ENCODE results near the gene ERAS.

DNA sequence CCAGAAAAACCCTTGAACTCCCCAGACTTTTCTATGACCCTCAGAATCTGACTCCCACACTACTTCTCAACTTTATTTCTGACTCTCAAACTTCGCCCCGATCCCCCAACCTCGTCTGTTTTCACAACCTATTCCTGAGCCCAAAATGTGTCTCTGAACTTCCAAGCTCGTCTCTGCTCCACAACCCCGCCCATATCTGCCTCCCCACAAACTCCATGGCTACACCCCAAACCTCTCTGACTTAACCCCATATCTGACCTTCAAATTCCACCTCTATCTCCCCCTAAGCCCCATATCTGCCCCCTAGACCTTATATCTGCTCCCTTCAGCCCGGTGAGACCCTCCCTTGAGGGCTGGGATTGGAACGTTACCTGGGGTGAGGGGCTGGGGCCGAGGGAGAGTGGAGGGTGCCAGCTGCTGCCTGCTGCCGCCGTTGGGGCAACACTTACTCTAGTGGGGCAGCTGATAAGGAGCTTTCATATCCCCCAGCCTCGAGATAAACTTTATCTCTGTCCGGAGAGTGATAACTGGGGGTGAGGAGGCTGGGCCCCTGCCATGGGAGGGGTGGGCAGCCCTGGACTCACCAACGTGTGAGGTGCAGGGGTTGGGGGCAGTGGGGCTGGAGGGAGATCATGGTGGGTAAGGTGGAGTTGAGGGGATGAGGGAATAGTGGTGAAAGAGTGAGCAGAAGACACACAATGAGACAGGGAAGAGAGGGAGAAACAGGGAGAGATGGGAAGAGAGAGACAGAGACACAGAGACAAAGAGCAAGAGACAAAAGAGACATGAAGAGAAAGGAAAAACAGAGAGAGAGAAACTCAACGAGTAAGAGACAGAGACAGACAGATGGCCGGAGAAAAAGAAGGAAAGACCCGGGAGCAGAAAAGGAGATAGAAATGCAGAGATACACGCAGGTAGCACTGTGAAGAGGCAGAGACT is 38.5 kb upstream of the ERAS start:
- TF ChIP-seq, protein P1, sequence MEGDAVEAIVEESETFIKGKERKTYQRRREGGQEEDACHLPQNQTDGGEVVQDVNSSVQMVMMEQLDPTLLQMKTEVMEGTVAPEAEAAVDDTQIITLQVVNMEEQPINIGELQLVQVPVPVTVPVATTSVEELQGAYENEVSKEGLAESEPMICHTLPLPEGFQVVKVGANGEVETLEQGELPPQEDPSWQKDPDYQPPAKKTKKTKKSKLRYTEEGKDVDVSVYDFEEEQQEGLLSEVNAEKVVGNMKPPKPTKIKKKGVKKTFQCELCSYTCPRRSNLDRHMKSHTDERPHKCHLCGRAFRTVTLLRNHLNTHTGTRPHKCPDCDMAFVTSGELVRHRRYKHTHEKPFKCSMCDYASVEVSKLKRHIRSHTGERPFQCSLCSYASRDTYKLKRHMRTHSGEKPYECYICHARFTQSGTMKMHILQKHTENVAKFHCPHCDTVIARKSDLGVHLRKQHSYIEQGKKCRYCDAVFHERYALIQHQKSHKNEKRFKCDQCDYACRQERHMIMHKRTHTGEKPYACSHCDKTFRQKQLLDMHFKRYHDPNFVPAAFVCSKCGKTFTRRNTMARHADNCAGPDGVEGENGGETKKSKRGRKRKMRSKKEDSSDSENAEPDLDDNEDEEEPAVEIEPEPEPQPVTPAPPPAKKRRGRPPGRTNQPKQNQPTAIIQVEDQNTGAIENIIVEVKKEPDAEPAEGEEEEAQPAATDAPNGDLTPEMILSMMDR (IDR thresholded peaks at IDR 0.05; ENCODE audit: low read depth, low read length), result no peak
- TF ChIP-seq, protein P2, sequence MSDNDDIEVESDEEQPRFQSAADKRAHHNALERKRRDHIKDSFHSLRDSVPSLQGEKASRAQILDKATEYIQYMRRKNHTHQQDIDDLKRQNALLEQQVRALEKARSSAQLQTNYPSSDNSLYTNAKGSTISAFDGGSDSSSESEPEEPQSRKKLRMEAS (IDR thresholded peaks at IDR 0.05; ENCODE audit: low read depth, low read length), result no peak
- no peak for TF ChIP-seq POLR2A (IDR thresholded peaks at IDR 0.05; ENCODE audit: extremely low read depth, insufficient read length)
